Esophagus muscularis mucosa (tissue), 4 donors: ENCODE measurements around the gene FER. TPM values are rescaled to one million over a fixed set of nuclear protein-coding genes. Genes with fewer than 3 reads are reported as not detected.
"Not testable (repeated sequence)": the region's sequence is repeated elsewhere in the genome, so short reads cannot be mapped to it uniquely, and the experiment has no call there.

Source experiments
- DNase-seq: peaks from one replicate; pipeline ENCODE4 v3.0.0-alpha.2; 2017; ENCODE audit errors: extremely low spot score
- H3K27ac ChIP-seq, 4 donors: fragments of 200-600 bp; sonication (generic); replicated peaks in 1 of 4; 1 replicate in 3 of 4; 2 replicates in 1 of 4; pipeline ENCODE4 v1.5.1; 2016 to 2019; ENCODE audit warnings: mild to moderate bottlenecking in 1 of 4
- H3K27me3 ChIP-seq, 4 donors: fragments of 200-600 bp; sonication (generic); one replicate each; pipeline versions ENCODE4 v1.5.1 to v1.6.0; 2016 to 2019
- H3K36me3 ChIP-seq, 4 donors: fragments of 200-600 bp; sonication (generic); one replicate each; pipeline ENCODE4 v1.5.1; 2016 to 2019
- H3K4me1 ChIP-seq, 4 donors: fragments of 200-600 bp; sonication (generic); one replicate each; pipeline ENCODE4 v1.5.1; 2016 to 2019
- H3K4me3 ChIP-seq, 4 donors: fragments of 200-600 bp; sonication (generic); 1 replicate in 2 of 4; 2 replicates in 2 of 4; pipeline ENCODE4 v1.5.1; 2016 to 2019; ENCODE audit warnings: mild to moderate bottlenecking in 4 of 4, moderate library complexity in 1 of 4
- H3K9me3 ChIP-seq, 4 donors: fragments of 200-600 bp; sonication (generic); 1 replicate in 3 of 4; 2 replicates in 1 of 4; pipeline ENCODE4 v1.5.1; 2016 to 2019
- EP300 ChIP-seq: sonication (generic); formaldehyde crosslinking; IDR thresholded peaks from one replicate; pipeline ENCODE4 v1.6.1; 2017; ENCODE audit warnings: antibody characterized with exemption
- POLR2A ChIP-seq: fragments of 450-650 bp; IDR thresholded peaks from one replicate; pipeline ENCODE4 v1.6.1; 2017; ENCODE audit warnings: antibody characterized with exemption, moderate library complexity, mild to moderate bottlenecking, low read depth
- POLR2AphosphoS5 ChIP-seq, 2 donors: sonication (generic); formaldehyde crosslinking; IDR thresholded peaks; one replicate each; pipeline ENCODE4 v1.6.1; 2017; ENCODE audit warnings: antibody characterized with exemption in 2 of 2
- WGBS: methylation state at CpG from one replicate; pipeline ENCODE4 v1.1.5; 2018; 5-methylcytosine and 5-hydroxymethylcytosine counted together
- intact Hi-C: fragments of 100-400 bp; cut with DNase I; formaldehyde crosslinking; loops from one replicate; pipeline ENCODE4 v1.15.1; 2023
- total RNA-seq, 4 donors: library from RNA; depleted of rRNA; stranded (reverse); fragments of >200 nt; gene quantifications; one replicate each; pipeline versions ENCODE4 v1.1.0 to v1.2.1, GENCODE V29; 2016
- TF ChIP-seq, protein P1 (sequence below), 3 experiments: fragments of 200-600 bp in 2 of 3; fragments of 450-650 bp in 1 of 3; sonication (generic) in 2 of 3; IDR thresholded peaks; one replicate each; pipeline ENCODE4 v1.5.1; 2017 to 2019; ENCODE audit warnings: antibody characterized with exemption in 3 of 3, mild to moderate bottlenecking in 2 of 3, moderate library complexity in 1 of 3

The FER gene
- total RNA-seq, 4 donors from 2014 or later, result 17.6 to 32.8 (median 25.4) TPM

- no peak for TF ChIP-seq EP300
- TF ChIP-seq POLR2AphosphoS5 (IDR thresholded peaks at IDR 0.05), result no peak
- TF ChIP-seq POLR2A, result no peak
- TF ChIP-seq, protein P1, sequence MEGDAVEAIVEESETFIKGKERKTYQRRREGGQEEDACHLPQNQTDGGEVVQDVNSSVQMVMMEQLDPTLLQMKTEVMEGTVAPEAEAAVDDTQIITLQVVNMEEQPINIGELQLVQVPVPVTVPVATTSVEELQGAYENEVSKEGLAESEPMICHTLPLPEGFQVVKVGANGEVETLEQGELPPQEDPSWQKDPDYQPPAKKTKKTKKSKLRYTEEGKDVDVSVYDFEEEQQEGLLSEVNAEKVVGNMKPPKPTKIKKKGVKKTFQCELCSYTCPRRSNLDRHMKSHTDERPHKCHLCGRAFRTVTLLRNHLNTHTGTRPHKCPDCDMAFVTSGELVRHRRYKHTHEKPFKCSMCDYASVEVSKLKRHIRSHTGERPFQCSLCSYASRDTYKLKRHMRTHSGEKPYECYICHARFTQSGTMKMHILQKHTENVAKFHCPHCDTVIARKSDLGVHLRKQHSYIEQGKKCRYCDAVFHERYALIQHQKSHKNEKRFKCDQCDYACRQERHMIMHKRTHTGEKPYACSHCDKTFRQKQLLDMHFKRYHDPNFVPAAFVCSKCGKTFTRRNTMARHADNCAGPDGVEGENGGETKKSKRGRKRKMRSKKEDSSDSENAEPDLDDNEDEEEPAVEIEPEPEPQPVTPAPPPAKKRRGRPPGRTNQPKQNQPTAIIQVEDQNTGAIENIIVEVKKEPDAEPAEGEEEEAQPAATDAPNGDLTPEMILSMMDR (IDR thresholded peaks at IDR 0.05), result no peak
- peaks cover 0 to 5% (median 0%) of the 10 kb centered on the region in 4 donors for H3K36me3 ChIP-seq
- H3K4me3 ChIP-seq, result no peak overlapping the region
- intact Hi-C loops, result no loop called here
- DNase-seq, result no peak
- H3K27me3 ChIP-seq, result no peaks in the 10 kb centered on the region
- H3K9me3 ChIP-seq, result no peaks in the 10 kb centered on the region
- H3K27ac ChIP-seq, result no peak overlapping the region
- H3K4me1 ChIP-seq, result peaks cover 0 to 14% (median 9%) of the 10 kb centered on the region in 4 donors
- WGBS, result 97% methylated on average over 2 of the region's 2 CpGs
Measured at GRCh38 chr5:108773330-108773729, 25.6 kb downstream of the FER start.

DNA sequence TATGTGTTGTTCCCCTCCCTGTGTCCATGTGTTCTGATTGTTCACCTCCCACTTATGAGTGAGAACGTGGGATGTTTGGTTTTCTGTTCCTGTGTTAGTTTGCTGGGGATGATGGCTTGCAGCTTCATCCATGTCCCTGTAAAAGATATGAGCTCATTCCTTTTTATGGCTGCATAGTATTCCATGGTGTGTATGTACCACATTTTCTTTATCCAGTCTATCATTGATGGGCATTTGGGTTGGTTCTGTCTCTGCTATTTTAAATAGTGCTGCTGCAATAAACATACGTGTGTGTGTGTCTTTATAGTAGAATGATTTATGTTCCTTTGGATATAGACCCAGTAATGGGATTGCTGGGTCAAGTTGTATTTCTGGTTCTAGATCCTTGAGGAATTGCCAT lies 26.4 kb downstream of the FER start:
- H3K4me1 ChIP-seq, H3K9me3 ChIP-seq, H3K4me3 ChIP-seq, H3K36me3 ChIP-seq, H3K27ac ChIP-seq, intact Hi-C loops, H3K27me3 ChIP-seq, DNase-seq: not testable (repeated sequence)
- 93% methylated on average over 2 of the region's 2 CpGs for WGBS

- H3K4me3 ChIP-seq, intact Hi-C loops, H3K36me3 ChIP-seq, H3K27ac ChIP-seq, DNase-seq, H3K27me3 ChIP-seq, H3K9me3 ChIP-seq: not testable (repeated sequence)
- H3K4me1 ChIP-seq, result peaks cover 0 to 20% (median 15%) of the 10 kb centered on the region in 4 donors
- WGBS, result 86% methylated on average over 3 of the region's 3 CpGs
Measured at GRCh38 chr5:108777582-108777981, 29.9 kb downstream of the FER start.

DNA sequence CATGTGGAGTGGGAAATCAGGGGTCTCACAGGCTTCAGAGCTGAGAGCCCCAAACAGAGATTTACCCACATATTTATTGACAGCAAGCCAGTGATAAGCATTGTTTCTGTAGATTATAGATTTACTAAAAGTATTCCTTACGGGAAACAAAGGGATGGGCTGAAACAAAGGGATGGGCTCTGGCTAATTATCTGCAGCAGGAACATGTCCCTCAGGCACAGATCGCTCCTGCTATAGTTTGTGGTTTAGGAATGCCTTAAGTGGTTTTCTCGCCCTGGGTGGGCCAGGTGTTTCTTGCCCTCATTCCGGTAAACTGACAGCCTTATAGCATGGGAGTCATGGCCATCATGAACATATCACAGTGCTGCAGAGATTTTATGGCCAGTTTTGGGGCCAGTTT lies 36.9 kb downstream of the FER start:
- H3K4me3 ChIP-seq, H3K27me3 ChIP-seq, H3K27ac ChIP-seq, intact Hi-C loops, DNase-seq, H3K9me3 ChIP-seq: not testable (repeated sequence)
- H3K4me1 ChIP-seq, result peaks cover 7 to 52% (median 41%) of the 10 kb centered on the region in 4 donors
- peaks cover 0 to 12% (median 10%) of the 10 kb centered on the region in 4 donors for H3K36me3 ChIP-seq
- 100% methylated on average over 4 of the region's 4 CpGs for WGBS

- WGBS, result 92% methylated on average over 5 of the region's 12 CpGs
- DNase-seq, result no peak
- Histone ChIP-seq H3K4me3 (no peak overlapping the region), H3K9me3 (no peaks in the 10 kb centered on the region), H3K27me3 (no peaks in the 10 kb centered on the region), H3K4me1 (peaks cover 7 to 46% (median 28%) of the 10 kb centered on the region in 4 donors), H3K36me3 (peaks cover 0 to 12% (median 10%) of the 10 kb centered on the region in 4 donors), H3K27ac (no peak overlapping the region)
- intact Hi-C loops, result no loop called here
- TF ChIP-seq POLR2A (no peak), EP300 (no peak), POLR2AphosphoS5 (IDR thresholded peaks at IDR 0.05) (no peak)
- TF ChIP-seq, protein P1 (IDR thresholded peaks at IDR 0.05), result no peak
Measured at GRCh38 chr5:108786806-108787483, 39.2 kb downstream of the FER start.

GRCh38 chr5:108788142-108788541 lies 40.4 kb downstream of the FER start:
- 80% methylated on average over 3 of the region's 7 CpGs for WGBS
- H3K9me3 ChIP-seq, result no peaks in the 10 kb centered on the region
- no peak for DNase-seq
- H3K36me3 ChIP-seq, result peaks cover 0 to 12% (median 10%) of the 10 kb centered on the region in 4 donors
- no peaks in the 10 kb centered on the region for H3K27me3 ChIP-seq
- H3K27ac ChIP-seq, result no peak overlapping the region
- TF ChIP-seq EP300 (no peak), POLR2A (no peak), POLR2AphosphoS5 (IDR thresholded peaks at IDR 0.05) (no peak)
- TF ChIP-seq, protein P1 (IDR thresholded peaks at IDR 0.05), result no peak
- intact Hi-C loops, result no loop called here
- H3K4me3 ChIP-seq, result no peak overlapping the region
- H3K4me1 ChIP-seq, result peaks cover 7 to 34% (median 19%) of the 10 kb centered on the region in 4 donors
